Gastroesophageal sphincter (tissue), 4 donors: Measurements from ENCODE around the gene MEOX2. TPM values are rescaled to one million over a fixed set of nuclear protein-coding genes. Genes with fewer than 3 reads are reported as not detected.

Experiments used
- ATAC-seq: fragments of 150-250 bp; one replicate; pipeline ENCODE4 v1.9.1; 2016; ENCODE audit warnings: mild to moderate bottlenecking, moderate library complexity
- H3K27ac ChIP-seq, 4 donors: fragments of 200-600 bp; sonication (generic) in 3 of 4; 1 replicate in 3 of 4; 2 replicates in 1 of 4; pipeline ENCODE4 v1.5.1; 2016 to 2019
- H3K27me3 ChIP-seq: fragments of 200-600 bp; sonication (generic); one replicate; pipeline ENCODE4 v1.5.1; 2019
- H3K36me3 ChIP-seq, 2 donors: fragments of 200-600 bp; sonication (generic); one replicate each; pipeline ENCODE4 v1.5.1; 2019; ENCODE audit warnings: control low read depth in 1 of 2
- H3K4me1 ChIP-seq, 3 donors: fragments of 200-600 bp; sonication (generic); 1 replicate in 2 of 3; 2 replicates in 1 of 3; pipeline ENCODE4 v1.5.1; 2016 to 2019; ENCODE audit warnings: control low read depth in 2 of 3
- H3K4me3 ChIP-seq, 2 donors: fragments of 200-600 bp; sonication (generic); one replicate each; pipeline ENCODE4 v1.5.1; 2019; ENCODE audit warnings: mild to moderate bottlenecking in 1 of 2, moderate library complexity in 1 of 2
- H3K9me3 ChIP-seq, 3 donors: fragments of 200-600 bp; sonication (generic); one replicate each; pipeline ENCODE4 v1.5.1; 2017 to 2019; ENCODE audit warnings: control low read depth in 2 of 3
- CTCF ChIP-seq, 4 experiments: fragments of 200-600 bp in 2 of 4; fragments of 450-650 bp in 2 of 4; sonication (generic) in 1 of 4; IDR thresholded peaks; one replicate each; pipeline ENCODE4 v1.5.1; 2017 to 2019; ENCODE audit warnings: antibody characterized with exemption in 4 of 4, mild to moderate bottlenecking in 2 of 4, moderate library complexity in 2 of 4
- EP300 ChIP-seq: sonication (generic); formaldehyde crosslinking; IDR thresholded peaks from one replicate; pipeline ENCODE4 v1.6.1; 2017; ENCODE audit warnings: antibody characterized with exemption, mild to moderate bottlenecking
- POLR2A ChIP-seq, 2 donors: fragments of 450-650 bp; IDR thresholded peaks; one replicate each; pipeline ENCODE4 v1.6.1; 2017; ENCODE audit warnings: antibody characterized with exemption in 2 of 2, mild to moderate bottlenecking in 2 of 2, moderate library complexity in 1 of 2
- POLR2AphosphoS5 ChIP-seq: sonication (generic); formaldehyde crosslinking; IDR thresholded peaks from one replicate; pipeline ENCODE4 v1.6.1; 2017; ENCODE audit warnings: antibody characterized with exemption
- WGBS, 2 donors: methylation state at CpG; one replicate each; pipeline ENCODE4 v1.1.5; 2018; ENCODE audit warnings: low coverage in 1 of 2; 5-methylcytosine and 5-hydroxymethylcytosine counted together
- total RNA-seq, 4 donors: library from RNA; depleted of rRNA; stranded (reverse); fragments of >200 nt; gene quantifications; one replicate each; pipeline ENCODE4 v1.1.0, GENCODE V29; 2016

MEOX2 gene
- total RNA-seq, 4 donors from 2014 or later = 4.5 to 28.7 (median 12.5) TPM

DNA sequence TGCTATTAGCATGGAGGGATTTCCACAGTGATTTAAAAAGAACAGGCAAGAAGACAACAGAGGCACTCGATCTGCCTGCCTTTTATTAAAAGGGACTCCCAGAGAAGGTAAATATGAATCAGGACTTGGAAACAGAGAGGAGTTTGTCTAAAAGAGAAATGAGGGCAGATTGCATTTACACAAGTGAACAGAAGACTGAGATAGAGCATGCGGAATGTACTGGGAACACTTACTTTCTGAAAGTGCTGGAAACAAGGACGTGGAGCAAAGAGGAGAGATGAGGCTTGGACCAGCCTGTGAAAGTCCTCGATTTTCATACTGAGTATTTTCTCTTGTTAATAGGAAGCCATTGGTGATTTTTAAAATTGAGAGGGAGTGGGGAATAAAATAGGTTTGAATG lies 35.7 kb downstream of the MEOX2 start:
- Histone ChIP-seq H3K36me3 (no peaks in the 10 kb centered on the region), H3K27ac (peak overlapping the region in 1 of 4 donors; percentile 11), H3K9me3 (no peaks in the 10 kb centered on the region), H3K4me1 (peaks cover 0 to 12% (median 0%) of the 10 kb centered on the region in 3 donors), H3K4me3 (no peak overlapping the region), H3K27me3 (no peaks in the 10 kb centered on the region)
- 45 to 59% methylated on average over 4 of the region's 4 CpGs for WGBS, 2 donors
- no peak for ATAC-seq
- no peak for TF ChIP-seq POLR2AphosphoS5
- TF ChIP-seq POLR2A (IDR thresholded peaks at IDR 0.05) = no peak
- no peak for TF ChIP-seq CTCF (IDR thresholded peaks at IDR 0.05)
- no peak for TF ChIP-seq EP300

DNA sequence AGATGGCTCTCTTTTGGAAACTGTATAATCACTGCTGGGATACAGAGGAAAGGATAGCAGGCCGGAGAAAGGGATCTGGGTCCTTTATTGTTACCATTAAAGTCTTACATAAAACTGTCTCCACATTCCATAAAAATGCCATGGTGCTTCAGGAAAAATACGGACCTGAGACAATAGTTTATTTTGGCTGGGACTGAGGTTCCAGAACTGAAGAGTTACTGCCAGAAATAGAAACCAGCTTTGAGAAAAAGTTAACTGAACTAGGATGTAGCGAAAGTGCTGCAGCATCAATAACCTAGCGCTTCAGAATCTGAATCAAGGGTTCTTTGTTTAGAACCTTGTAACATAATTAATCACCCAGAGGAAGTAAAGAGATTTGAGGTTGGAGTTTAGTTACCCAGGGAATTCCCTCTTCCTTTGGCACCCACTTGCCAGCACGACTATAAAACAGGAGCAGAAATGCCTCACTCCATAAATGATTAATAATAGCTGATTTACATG lies 38.0 kb downstream of the MEOX2 start:
- H3K4me1 ChIP-seq = peaks cover 0 to 12% (median 0%) of the 10 kb centered on the region in 3 donors
- H3K27ac ChIP-seq = peak overlapping the region in 3 of 4 donors; percentile 32 to 65 (median 43)
- no peaks in the 10 kb centered on the region for H3K9me3 ChIP-seq
- H3K36me3 ChIP-seq = no peaks in the 10 kb centered on the region
- H3K27me3 ChIP-seq = no peaks in the 10 kb centered on the region
- 6 to 35% methylated on average over 5 of the region's 5 CpGs for WGBS, 2 donors
- TF ChIP-seq POLR2A (IDR thresholded peaks at IDR 0.05) (no peak), CTCF (IDR thresholded peaks at IDR 0.05) (no peak), POLR2AphosphoS5 (no peak), EP300 (no peak)
- no peak for ATAC-seq
- peak overlapping the region in 1 of 2 donors; percentile 22 for H3K4me3 ChIP-seq

DNA sequence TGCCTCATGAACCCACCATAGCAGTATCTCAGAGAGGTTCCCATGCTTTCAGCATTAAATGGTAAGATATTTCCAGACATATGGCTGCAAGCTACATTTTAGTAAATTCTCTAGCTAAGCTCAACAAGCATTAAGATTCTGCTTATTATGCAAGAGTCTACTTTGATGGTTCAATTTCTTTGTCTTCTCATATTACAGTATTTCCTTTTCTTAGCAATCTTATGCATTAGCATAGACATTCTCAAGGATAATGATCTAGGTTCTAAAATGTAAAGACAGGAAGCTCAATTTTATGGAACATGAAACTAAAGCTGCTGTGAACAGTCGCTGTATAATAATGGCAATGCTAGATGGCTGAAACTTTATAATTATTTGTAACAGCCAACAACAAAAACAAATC lies 39.2 kb downstream of the MEOX2 start:
- no peaks in the 10 kb centered on the region for H3K36me3 ChIP-seq
- H3K4me3 ChIP-seq = no peak overlapping the region
- peaks cover 0 to 12% (median 0%) of the 10 kb centered on the region in 3 donors for H3K4me1 ChIP-seq
- no peak for ATAC-seq
- H3K27me3 ChIP-seq = no peaks in the 10 kb centered on the region
- H3K27ac ChIP-seq = no peak overlapping the region
- WGBS, 2 donors = 85 to 91% methylated on average over 1 of the region's 1 CpG
- TF ChIP-seq POLR2A (IDR thresholded peaks at IDR 0.05) (no peak), EP300 (no peak), CTCF (IDR thresholded peaks at IDR 0.05) (no peak), POLR2AphosphoS5 (no peak)
- H3K9me3 ChIP-seq = no peaks in the 10 kb centered on the region

DNA sequence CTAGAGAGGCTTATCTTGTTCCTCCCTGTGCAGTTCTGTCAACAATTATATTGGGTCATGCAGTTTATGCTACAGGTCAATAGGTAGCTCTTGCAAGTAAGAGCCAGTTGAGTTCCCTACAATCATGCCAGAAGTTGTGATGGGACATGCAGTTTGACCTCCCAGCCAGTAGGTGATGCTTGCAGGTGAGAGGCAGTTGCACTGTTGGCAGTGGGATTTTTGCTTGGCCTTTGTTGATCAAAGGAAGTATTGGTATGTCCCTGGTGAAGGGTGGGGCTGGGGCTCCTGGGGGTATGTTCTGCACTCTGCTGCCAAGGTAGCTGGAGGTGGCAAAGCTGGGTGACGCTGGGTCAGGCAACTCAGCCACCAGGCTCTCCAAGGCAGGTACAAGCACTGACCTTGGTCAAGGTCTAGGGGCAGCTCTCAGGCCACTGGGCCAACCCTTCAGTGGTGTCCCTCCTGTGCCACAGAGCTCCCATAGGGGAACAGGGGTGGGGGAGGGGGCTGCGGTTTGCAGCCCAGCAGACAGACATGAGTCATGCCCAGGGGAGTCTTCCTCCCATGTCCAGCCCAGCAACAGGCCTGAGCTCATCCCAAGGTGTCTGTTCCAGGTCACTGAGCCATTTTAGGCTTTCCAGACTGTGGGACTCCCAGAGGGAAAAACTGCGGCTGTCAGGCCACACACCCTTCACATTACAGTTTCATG lies 43.3 kb downstream of the MEOX2 start:
- no peak overlapping the region for H3K4me3 ChIP-seq
- no peaks in the 10 kb centered on the region for H3K9me3 ChIP-seq
- no peaks in the 10 kb centered on the region for H3K27me3 ChIP-seq
- peaks cover 0 to 3% (median 0%) of the 10 kb centered on the region in 3 donors for H3K4me1 ChIP-seq
- no peak for TF ChIP-seq EP300
- ATAC-seq = no peak
- H3K36me3 ChIP-seq = no peaks in the 10 kb centered on the region
- no CpG with 5 or more reads among the region's 3 CpGs for WGBS, 2 donors
- H3K27ac ChIP-seq = no peak overlapping the region

- Histone ChIP-seq H3K27ac (no peak overlapping the region), H3K4me1 (peaks cover 0 to 12% (median 0%) of the 10 kb centered on the region in 3 donors), H3K9me3 (no peaks in the 10 kb centered on the region), H3K4me3 (no peak overlapping the region), H3K27me3 (no peaks in the 10 kb centered on the region), H3K36me3 (no peaks in the 10 kb centered on the region)
- no peak for TF ChIP-seq CTCF (IDR thresholded peaks at IDR 0.05)
- no peak for TF ChIP-seq POLR2A (IDR thresholded peaks at IDR 0.05)
- TF ChIP-seq EP300 = no peak
- TF ChIP-seq POLR2AphosphoS5 = no peak
- ATAC-seq = no peak
- 50 to 69% methylated on average over 1 of the region's 1 CpG for WGBS, 2 donors
Observed at GRCh38 chr7:15628876-15629275, 57.6 kb downstream of the MEOX2 start.
